Thyroid gland (tissue), 4 donors: Measurements from ENCODE around the gene NUDT13. TPM values are rescaled to one million over a fixed set of nuclear protein-coding genes. Genes with fewer than 3 reads are reported as not detected.
A peak's percentile ranks its signal among the peaks of the same experiment; 100 is the strongest.

ENCODE experiments used
- DNase-seq, 2 donors: peaks; one replicate each; pipeline ENCODE4 v3.0.0-alpha.2; 2019
- H3K27ac ChIP-seq, 3 donors: fragments of 200-600 bp; sonication (generic); 1 replicate in 2 of 3; 2 replicates in 1 of 3; pipeline ENCODE4 v1.5.1; 2016 to 2019; ENCODE audit warnings: mild to moderate bottlenecking in 1 of 3, moderate library complexity in 1 of 3
- H3K27me3 ChIP-seq: fragments of 200-600 bp; sonication (generic); one replicate; pipeline ENCODE4 v1.5.1; 2019
- H3K36me3 ChIP-seq, 2 donors: fragments of 200-600 bp; sonication (generic); one replicate each; pipeline ENCODE4 v1.5.1; 2016 to 2019
- H3K4me1 ChIP-seq, 2 donors: fragments of 200-600 bp; sonication (generic); one replicate each; pipeline ENCODE4 v1.5.1; 2017 to 2019
- H3K4me3 ChIP-seq, 3 donors: fragments of 200-600 bp; sonication (generic); replicated peaks in 1 of 3; 1 replicate in 2 of 3; 2 replicates in 1 of 3; pipeline ENCODE4 v1.5.1; 2016; ENCODE audit warnings: mild to moderate bottlenecking in 1 of 3
- H3K9me3 ChIP-seq: fragments of 200-600 bp; sonication (generic); one replicate; pipeline ENCODE4 v1.5.1; 2017
- POLR2A ChIP-seq, 2 donors: fragments of 450-650 bp; IDR thresholded peaks; one replicate each; pipeline ENCODE4 v1.6.1; 2017; ENCODE audit warnings: antibody characterized with exemption in 2 of 2, mild to moderate bottlenecking in 2 of 2, moderate library complexity in 1 of 2
- WGBS, 2 donors: methylation state at CpG; one replicate each; pipeline ENCODE4 v1.1.5; 2017; 5-methylcytosine and 5-hydroxymethylcytosine counted together
- intact Hi-C: fragments of 100-400 bp; cut with DNase I; formaldehyde crosslinking; loops from one replicate; pipeline ENCODE4 v1.15.1; 2023
- total RNA-seq, 4 donors: library from RNA; depleted of rRNA; stranded (reverse); fragments of >200 nt; gene quantifications; one replicate each; pipeline ENCODE4 v1.2.3, GENCODE V29; 2016
- TF ChIP-seq, protein P1 (sequence below), 6 experiments: fragments of 200-600 bp in 3 of 6; fragments of 450-650 bp in 3 of 6; sonication (generic) in 3 of 6; IDR thresholded peaks; one replicate each; pipeline ENCODE4 v1.5.1; 2016 to 2019; ENCODE audit warnings: antibody characterized with exemption in 6 of 6, mild to moderate bottlenecking in 2 of 6, inconsistent platforms in 1 of 6, moderate library complexity in 1 of 6

NUDT13 gene
- total RNA-seq, 4 donors from 2014 or later: 1.9 to 4.1 (median 3.6) TPM

DNA sequence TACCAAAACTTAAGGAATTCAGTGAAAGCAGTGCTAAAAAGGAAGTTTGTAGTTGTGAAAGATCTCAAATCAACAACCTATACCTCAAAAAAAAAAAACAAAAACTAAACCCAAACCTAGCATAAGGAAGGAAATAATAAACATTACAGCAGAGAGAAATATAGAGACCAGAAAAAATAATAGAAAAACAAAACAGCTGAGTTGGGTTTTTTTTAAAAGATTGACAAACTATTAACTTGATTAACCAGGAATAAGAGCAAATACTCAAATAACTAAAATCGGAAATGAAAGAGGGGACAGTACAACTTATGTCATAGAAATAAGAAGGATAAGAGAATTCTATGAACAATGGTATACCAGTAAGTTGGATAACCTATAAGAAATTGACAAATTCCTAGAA lies 50.8 kb downstream of the NUDT13 start:
- TF ChIP-seq, protein P1, sequence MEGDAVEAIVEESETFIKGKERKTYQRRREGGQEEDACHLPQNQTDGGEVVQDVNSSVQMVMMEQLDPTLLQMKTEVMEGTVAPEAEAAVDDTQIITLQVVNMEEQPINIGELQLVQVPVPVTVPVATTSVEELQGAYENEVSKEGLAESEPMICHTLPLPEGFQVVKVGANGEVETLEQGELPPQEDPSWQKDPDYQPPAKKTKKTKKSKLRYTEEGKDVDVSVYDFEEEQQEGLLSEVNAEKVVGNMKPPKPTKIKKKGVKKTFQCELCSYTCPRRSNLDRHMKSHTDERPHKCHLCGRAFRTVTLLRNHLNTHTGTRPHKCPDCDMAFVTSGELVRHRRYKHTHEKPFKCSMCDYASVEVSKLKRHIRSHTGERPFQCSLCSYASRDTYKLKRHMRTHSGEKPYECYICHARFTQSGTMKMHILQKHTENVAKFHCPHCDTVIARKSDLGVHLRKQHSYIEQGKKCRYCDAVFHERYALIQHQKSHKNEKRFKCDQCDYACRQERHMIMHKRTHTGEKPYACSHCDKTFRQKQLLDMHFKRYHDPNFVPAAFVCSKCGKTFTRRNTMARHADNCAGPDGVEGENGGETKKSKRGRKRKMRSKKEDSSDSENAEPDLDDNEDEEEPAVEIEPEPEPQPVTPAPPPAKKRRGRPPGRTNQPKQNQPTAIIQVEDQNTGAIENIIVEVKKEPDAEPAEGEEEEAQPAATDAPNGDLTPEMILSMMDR (IDR thresholded peaks at IDR 0.05): no peak
- no peak for TF ChIP-seq POLR2A (IDR thresholded peaks at IDR 0.05)

GRCh38 chr10:73161662-73162061 lies 51.4 kb downstream of the NUDT13 start:
- H3K27ac ChIP-seq: no peak overlapping the region
- no peaks in the 10 kb centered on the region for H3K9me3 ChIP-seq
- no peak for DNase-seq
- peaks cover 2 to 11% of the 10 kb centered on the region in 2 donors for H3K36me3 ChIP-seq
- H3K27me3 ChIP-seq: no peaks in the 10 kb centered on the region
- H3K4me3 ChIP-seq: no peak overlapping the region
- intact Hi-C loops: loop anchor here (10.0 kb wide), 1 partner anchor 583 kb away; the partner anchor contains the start of gene SEC24C
- H3K4me1 ChIP-seq: peaks cover 0 to 13% of the 10 kb centered on the region in 2 donors
- no peak for TF ChIP-seq POLR2A (IDR thresholded peaks at IDR 0.05)
- TF ChIP-seq, protein P1 (IDR thresholded peaks at IDR 0.05): no peak
- 94 to 95% methylated on average over 3 of the region's 3 CpGs for WGBS, 2 donors

More for the DNA sequence above, 50.8 kb downstream of the NUDT13 start:
- intact Hi-C loops: loop anchor here (10.0 kb wide), 1 partner anchor 584 kb away; the partner anchor contains the start of gene SEC24C
- Histone ChIP-seq H3K27me3 (no peaks in the 10 kb centered on the region), H3K36me3 (peaks cover 6 to 15% of the 10 kb centered on the region in 2 donors), H3K4me1 (peaks cover 0 to 7% of the 10 kb centered on the region in 2 donors), H3K27ac (no peak overlapping the region), H3K4me3 (no peak overlapping the region), H3K9me3 (no peaks in the 10 kb centered on the region)
- WGBS, 2 donors: 91 to 95% methylated on average over 1 of the region's 1 CpG
- no peak for DNase-seq

DNA sequence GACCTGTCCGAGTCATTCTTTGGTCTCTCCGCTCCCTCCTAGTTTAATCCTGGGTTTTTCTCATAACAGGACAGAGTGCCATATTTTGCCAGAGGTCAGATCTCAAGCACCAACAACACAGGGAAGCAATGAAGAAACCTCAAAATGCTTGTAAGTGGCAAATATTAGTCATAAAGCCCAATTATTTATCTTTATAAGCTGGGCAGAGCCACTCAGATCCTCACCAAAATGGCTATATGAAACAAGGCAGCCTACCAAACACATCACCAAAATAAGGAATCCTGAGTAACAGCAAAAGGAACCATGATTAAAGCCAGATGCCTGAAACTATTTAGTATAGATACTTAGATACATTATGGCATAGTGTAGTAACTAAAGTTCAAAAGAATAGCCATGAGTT lies 52.8 kb downstream of the NUDT13 start:
- H3K4me3 ChIP-seq: no peak overlapping the region
- H3K27ac ChIP-seq: no peak overlapping the region
- H3K4me1 ChIP-seq: peaks cover 5 to 19% of the 10 kb centered on the region in 2 donors
- H3K27me3 ChIP-seq: no peaks in the 10 kb centered on the region
- no peaks in the 10 kb centered on the region for H3K9me3 ChIP-seq
- no peak for DNase-seq
- intact Hi-C loops: loop anchor here (10.0 kb wide), 1 partner anchor 582 kb away; the partner anchor contains the start of gene SEC24C
- 96 to 98% methylated on average over 2 of the region's 2 CpGs for WGBS, 2 donors
- peaks cover 0 to 11% of the 10 kb centered on the region in 2 donors for H3K36me3 ChIP-seq
- TF ChIP-seq, protein P1 (IDR thresholded peaks at IDR 0.05): no peak
- no peak for TF ChIP-seq POLR2A (IDR thresholded peaks at IDR 0.05)

GRCh38 chr10:73166972-73167371 lies 56.7 kb downstream of the NUDT13 start:
- no peak for DNase-seq
- H3K4me3 ChIP-seq: peak overlapping the region in 2 of 3 donors; percentile 58 to 87
- TF ChIP-seq, protein P1 (IDR thresholded peaks at IDR 0.05): no peak
- TF ChIP-seq POLR2A (IDR thresholded peaks at IDR 0.05): no peak
- peaks cover 12 to 24% of the 10 kb centered on the region in 2 donors for H3K4me1 ChIP-seq
- H3K9me3 ChIP-seq: no peaks in the 10 kb centered on the region
- WGBS, 2 donors: 83 to 92% methylated on average over 2 of the region's 2 CpGs
- no peak overlapping the region for H3K27ac ChIP-seq
- H3K27me3 ChIP-seq: no peaks in the 10 kb centered on the region
- peaks cover 0 to 7% of the 10 kb centered on the region in 2 donors for H3K36me3 ChIP-seq
- intact Hi-C loops: loop anchor here (10.0 kb wide), 1 partner anchor 578 kb away; the partner anchor contains the start of gene SEC24C

DNA sequence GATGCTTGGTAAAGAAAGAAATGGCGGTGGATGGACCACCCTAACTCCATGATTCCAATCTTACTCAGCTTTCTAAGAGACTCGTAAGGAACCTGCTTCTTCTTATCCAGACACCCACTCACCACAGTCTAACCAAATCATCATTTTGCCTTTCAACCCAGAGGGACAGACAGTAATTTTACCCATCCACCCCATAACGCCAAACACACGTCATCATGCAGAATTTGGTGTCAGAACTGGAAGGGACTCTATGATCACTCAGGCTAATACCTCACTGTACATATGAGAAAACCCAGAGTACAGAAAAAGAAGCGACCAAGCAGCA lies 57.2 kb downstream of the NUDT13 start:
- Histone ChIP-seq H3K4me1 (peaks cover 12 to 24% of the 10 kb centered on the region in 2 donors), H3K4me3 (peak overlapping the region; percentile 58 to 94 (median 87)), H3K9me3 (no peaks in the 10 kb centered on the region), H3K27ac (peak overlapping the region; percentile 89 to 93 (median 91)), H3K36me3 (peaks cover 0 to 3% of the 10 kb centered on the region in 2 donors), H3K27me3 (no peaks in the 10 kb centered on the region)
- no peak for DNase-seq
- no peak for TF ChIP-seq POLR2A (IDR thresholded peaks at IDR 0.05)
- TF ChIP-seq, protein P1 (IDR thresholded peaks at IDR 0.05): no peak
- intact Hi-C loops: loop anchor here (10.0 kb wide), 1 partner anchor 577 kb away; the partner anchor contains the start of gene SEC24C
- WGBS, 2 donors: 3 to 6% methylated on average over 5 of the region's 5 CpGs
